Memory B cell (primary cell): ENCODE data around the gene ADORA1.

ENCODE experiments used
- ATAC-seq: fragments of 150-1000 bp; cut with Tn5 transposase; 2 replicates; pipeline ENCODE4 v1.10.0; 2021; ENCODE audit warnings: low read depth, mild to moderate bottlenecking, moderate library complexity
- DNase-seq, 2 donors: peaks; one replicate each; pipeline ENCODE4 v3.0.0; 2022; ENCODE audit warnings: low spot score in 2 of 2
- H3K27ac Mint-ChIP-seq: one replicate; pipeline ENCODE4 v1.8.0; 2022; ENCODE audit warnings: mild to moderate bottlenecking, moderate library complexity, mixed read lengths
- H3K27me3 Mint-ChIP-seq: one replicate; pipeline ENCODE4 v1.8.0; 2022; ENCODE audit warnings: mixed read lengths
- H3K36me3 Mint-ChIP-seq: one replicate; pipeline ENCODE4 v1.8.0; 2022; ENCODE audit warnings: mild to moderate bottlenecking, mixed read lengths
- H3K4me1 Mint-ChIP-seq: one replicate; pipeline ENCODE4 v1.8.0; 2022; ENCODE audit warnings: mixed read lengths
- H3K4me3 Mint-ChIP-seq: one replicate; pipeline ENCODE4 v1.8.0; 2022; ENCODE audit warnings: mild to moderate bottlenecking, moderate library complexity, mixed read lengths
- H3K9me3 Mint-ChIP-seq: one replicate; pipeline ENCODE4 v1.8.0; 2022; ENCODE audit warnings: mixed read lengths

Gene ADORA1

DNA sequence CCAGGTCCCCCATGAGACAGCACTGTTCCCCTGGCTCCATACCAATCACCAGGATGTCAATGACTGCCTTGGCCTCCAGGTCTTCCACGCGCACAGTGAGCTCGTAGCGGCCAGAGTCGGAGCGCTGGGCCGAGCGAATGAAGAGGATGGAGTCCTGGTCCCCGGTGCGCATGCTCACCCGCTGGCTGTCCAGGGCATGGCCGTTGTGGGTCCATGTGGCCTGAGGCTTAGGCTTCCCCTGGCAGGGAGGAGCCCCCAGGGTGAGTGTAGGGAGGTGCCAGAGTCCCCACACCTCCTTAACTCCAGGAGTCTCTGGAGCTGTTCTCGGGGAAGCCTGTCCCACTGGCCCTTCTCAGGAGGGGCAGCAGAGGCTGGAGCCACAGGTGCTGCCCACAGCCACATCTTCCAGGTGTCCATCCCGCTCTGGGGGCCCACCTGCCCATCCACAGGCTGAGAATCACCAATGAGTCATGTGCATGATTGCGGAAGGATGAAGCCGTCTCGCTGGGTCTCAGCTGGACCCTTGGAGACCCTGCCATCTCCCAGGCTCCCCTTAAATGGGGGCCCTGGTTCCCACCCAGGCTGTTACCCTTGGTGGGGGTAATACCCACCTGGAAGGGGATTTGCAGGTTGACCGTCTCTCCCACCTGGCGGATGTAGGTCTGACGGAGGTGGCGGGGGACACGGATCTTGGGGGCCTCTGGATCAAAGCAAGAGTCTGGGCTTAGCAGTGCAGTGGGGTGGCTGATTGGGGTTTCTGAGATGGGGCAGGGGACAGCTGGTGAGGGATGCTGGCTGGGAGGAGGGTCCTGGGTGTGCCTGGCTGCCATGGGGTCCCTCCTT lies 44.0 kb downstream of the ADORA1 start:
- Mint-ChIP-seq H3K4me3 (no peak overlapping the region), H3K27ac (no peak overlapping the region), H3K36me3 (no peaks in the 10 kb centered on the region), H3K27me3 (peaks cover 8% of the 10 kb centered on the region), H3K4me1 (peaks cover 6% of the 10 kb centered on the region), H3K9me3 (no peaks in the 10 kb centered on the region)
- ATAC-seq (no peak), DNase-seq (no peak)

- Mint-ChIP-seq H3K27ac (no peak overlapping the region), H3K9me3 (no peaks in the 10 kb centered on the region), H3K36me3 (no peaks in the 10 kb centered on the region), H3K4me1 (peaks cover 2% of the 10 kb centered on the region), H3K27me3 (peaks cover 9% of the 10 kb centered on the region), H3K4me3 (no peak overlapping the region)
- peak; percentile 52 for ATAC-seq
- peak; percentile 38 to 44 for DNase-seq
Observed at GRCh38 chr1:203172184-203173010, 44.9 kb downstream of the ADORA1 start.

DNA sequence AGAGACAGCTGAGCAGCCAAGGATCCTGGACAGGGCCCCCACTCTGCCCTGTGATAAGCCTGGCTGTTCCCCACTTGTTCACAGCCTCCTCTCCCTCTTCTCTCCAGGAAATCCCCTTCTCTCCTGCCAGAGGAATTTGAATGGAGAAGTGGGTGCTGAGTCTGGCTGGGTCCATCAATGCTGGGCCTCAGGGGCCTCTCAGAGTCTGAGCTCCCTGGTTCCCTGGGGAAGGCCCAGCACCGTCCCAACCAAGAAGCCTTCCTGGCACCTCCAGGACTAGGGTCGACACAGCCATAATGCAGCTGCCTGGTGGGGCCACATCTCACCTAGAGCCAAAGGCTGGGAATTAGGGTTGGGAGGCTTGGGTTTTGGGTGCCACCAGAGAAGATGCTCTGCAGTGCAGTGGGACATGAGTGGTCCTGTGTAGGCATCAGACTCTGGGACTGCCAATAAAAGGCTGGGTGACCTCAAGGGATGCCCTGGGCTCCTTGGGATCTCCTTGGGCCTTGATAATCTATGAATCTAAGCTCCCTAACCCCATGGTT lies 45.6 kb downstream of the ADORA1 start:
- ATAC-seq (no peak), DNase-seq (no peak)
- H3K4me1 Mint-ChIP-seq, result peaks cover 2% of the 10 kb centered on the region
- no peak overlapping the region for H3K27ac Mint-ChIP-seq
- H3K4me3 Mint-ChIP-seq, result no peak overlapping the region
- peaks cover 12% of the 10 kb centered on the region for H3K27me3 Mint-ChIP-seq
- H3K36me3 Mint-ChIP-seq, result no peaks in the 10 kb centered on the region
- H3K9me3 Mint-ChIP-seq, result no peaks in the 10 kb centered on the region

- H3K9me3 Mint-ChIP-seq, result no peaks in the 10 kb centered on the region
- H3K4me1 Mint-ChIP-seq, result peaks cover 2% of the 10 kb centered on the region
- peak; percentile 37 for ATAC-seq
Observed at GRCh38 chr1:203173566-203173965, 46.0 kb downstream of the ADORA1 start.

GRCh38 chr1:203174324-203174985 lies 46.9 kb downstream of the ADORA1 start:
- no peak overlapping the region for H3K4me3 Mint-ChIP-seq
- no peaks in the 10 kb centered on the region for H3K9me3 Mint-ChIP-seq
- no peak overlapping the region for H3K27ac Mint-ChIP-seq
- no peaks in the 10 kb centered on the region for H3K36me3 Mint-ChIP-seq
- H3K4me1 Mint-ChIP-seq, result peaks cover 2% of the 10 kb centered on the region
- DNase-seq (no peak), ATAC-seq (no peak)
- peaks cover 21% of the 10 kb centered on the region for H3K27me3 Mint-ChIP-seq

More at GRCh38 chr1:203173566-203173965, 46.0 kb downstream of the ADORA1 start:
- H3K4me3 Mint-ChIP-seq, result no peak overlapping the region
- H3K36me3 Mint-ChIP-seq, result no peaks in the 10 kb centered on the region
- H3K27me3 Mint-ChIP-seq, result peaks cover 14% of the 10 kb centered on the region
- no peak for DNase-seq
- H3K27ac Mint-ChIP-seq, result no peak overlapping the region

DNA sequence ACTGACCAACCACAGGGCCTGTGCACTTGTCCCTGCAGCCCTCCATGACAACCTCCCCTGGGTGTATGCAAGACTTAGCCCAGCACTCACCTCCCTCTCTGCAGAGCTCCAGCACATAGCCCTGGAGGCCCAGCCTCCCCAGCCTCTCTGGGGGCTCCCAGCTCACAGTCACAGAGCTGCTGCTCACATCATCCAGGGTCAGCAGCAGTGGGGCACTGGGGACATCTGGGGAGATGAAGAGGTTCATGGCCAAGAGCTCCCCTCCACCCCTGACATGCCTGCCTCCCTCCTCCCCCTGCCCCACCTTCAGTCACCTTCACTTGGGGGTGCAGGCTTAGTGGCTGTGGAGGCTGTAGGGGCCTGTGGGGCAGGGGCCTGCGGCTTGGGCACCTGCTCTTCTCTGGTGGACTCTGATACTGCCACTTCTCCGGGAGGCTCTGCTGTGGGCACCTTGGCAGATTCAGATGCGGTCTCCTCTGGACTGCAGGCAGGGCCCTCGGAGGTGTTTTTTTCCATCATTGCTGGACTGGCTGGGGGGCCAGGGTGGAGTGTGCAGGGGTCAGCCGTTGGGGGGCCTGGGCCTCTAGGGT lies 47.8 kb downstream of the ADORA1 start, which contains the start of gene MYBPH:
Gene MYBPH (minus strand): TSS at position 590 of the 590 bp plus-strand sequence. CDS start 71 bp downstream, at position 519.
- no peak for ATAC-seq
- H3K27me3 Mint-ChIP-seq, result peaks cover 22% of the 10 kb centered on the region
- no peak within 1 kb of the TSS for H3K4me3 Mint-ChIP-seq
- no peaks in the 10 kb centered on the region for H3K36me3 Mint-ChIP-seq
- no peak for DNase-seq
- H3K27ac Mint-ChIP-seq, result no peak within 1 kb of the TSS
- no peaks in the 10 kb centered on the region for H3K9me3 Mint-ChIP-seq
- peaks cover 2% of the 10 kb centered on the region for H3K4me1 Mint-ChIP-seq

DNA sequence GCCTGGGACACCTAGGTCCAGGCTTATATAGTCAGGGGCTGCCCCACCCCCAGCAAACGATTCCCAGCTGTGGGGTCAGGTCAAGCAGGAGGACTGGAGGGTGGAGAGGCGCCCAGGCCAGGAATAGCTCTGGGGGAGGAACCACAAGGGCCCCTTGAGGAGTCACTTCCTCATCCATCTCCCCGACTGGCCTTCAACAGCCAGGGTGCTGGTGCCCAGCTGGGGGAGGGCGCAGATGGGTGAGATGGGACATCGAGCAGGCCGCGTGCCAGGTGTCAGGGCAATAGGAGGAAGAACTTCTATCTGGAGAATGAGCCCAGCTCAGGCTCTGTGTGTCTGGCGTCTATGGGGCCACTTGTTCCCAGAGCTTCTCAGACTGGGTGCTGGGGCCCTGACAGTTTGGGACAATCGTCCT lies 48.3 kb downstream of the ADORA1 start:
- ATAC-seq, result no peak

GRCh38 chr1:203176273-203177035 lies 48.9 kb downstream of the ADORA1 start:
- no peaks in the 10 kb centered on the region for H3K9me3 Mint-ChIP-seq
- H3K4me3 Mint-ChIP-seq, result no peak overlapping the region
- no peak for DNase-seq
- no peak overlapping the region for H3K27ac Mint-ChIP-seq
- H3K27me3 Mint-ChIP-seq, result peaks cover 25% of the 10 kb centered on the region
- H3K36me3 Mint-ChIP-seq, result no peaks in the 10 kb centered on the region
- ATAC-seq, result no peak
- peaks cover 6% of the 10 kb centered on the region for H3K4me1 Mint-ChIP-seq

More for the DNA sequence above, 48.3 kb downstream of the ADORA1 start:
- DNase-seq, result no peak
- H3K36me3 Mint-ChIP-seq, result no peaks in the 10 kb centered on the region
- H3K9me3 Mint-ChIP-seq, result no peaks in the 10 kb centered on the region
- H3K4me1 Mint-ChIP-seq, result peaks cover 3% of the 10 kb centered on the region
- H3K27me3 Mint-ChIP-seq, result peaks cover 24% of the 10 kb centered on the region
- H3K27ac Mint-ChIP-seq, result no peak overlapping the region
- H3K4me3 Mint-ChIP-seq, result no peak overlapping the region

DNA sequence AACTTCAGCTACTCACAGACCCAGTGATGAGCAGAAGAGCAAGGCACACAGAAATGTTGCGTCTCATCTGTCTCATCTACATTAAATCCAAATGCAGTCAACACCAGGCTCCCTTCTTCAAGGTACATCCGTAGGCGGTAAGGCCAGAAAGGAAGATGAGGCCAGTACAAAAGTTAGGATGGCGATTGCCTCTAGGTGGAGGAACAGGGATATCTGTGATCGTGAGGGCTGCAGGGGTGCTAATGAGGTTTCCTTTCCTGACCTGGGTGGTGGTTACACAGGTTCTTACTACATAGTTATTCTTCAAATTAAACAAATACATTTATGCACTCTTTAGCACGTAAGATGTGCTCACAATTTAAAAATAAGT lies 49.5 kb downstream of the ADORA1 start:
- no peaks in the 10 kb centered on the region for H3K9me3 Mint-ChIP-seq
- H3K36me3 Mint-ChIP-seq, result no peaks in the 10 kb centered on the region
- H3K27me3 Mint-ChIP-seq, result peaks cover 25% of the 10 kb centered on the region

GRCh38 chr1:203177470-203178039 lies 50.0 kb downstream of the ADORA1 start:
- Mint-ChIP-seq H3K27me3 (peaks cover 26% of the 10 kb centered on the region), H3K9me3 (no peaks in the 10 kb centered on the region), H3K4me3 (no peak overlapping the region), H3K27ac (no peak overlapping the region), H3K4me1 (peaks cover 6% of the 10 kb centered on the region), H3K36me3 (no peaks in the 10 kb centered on the region)
- no peak for DNase-seq
- ATAC-seq, result no peak

More for the DNA sequence above, 49.5 kb downstream of the ADORA1 start:
- Mint-ChIP-seq H3K4me1 (peaks cover 6% of the 10 kb centered on the region), H3K4me3 (no peak overlapping the region), H3K27ac (no peak overlapping the region)
- DNase-seq (no peak), ATAC-seq (no peak)

DNA sequence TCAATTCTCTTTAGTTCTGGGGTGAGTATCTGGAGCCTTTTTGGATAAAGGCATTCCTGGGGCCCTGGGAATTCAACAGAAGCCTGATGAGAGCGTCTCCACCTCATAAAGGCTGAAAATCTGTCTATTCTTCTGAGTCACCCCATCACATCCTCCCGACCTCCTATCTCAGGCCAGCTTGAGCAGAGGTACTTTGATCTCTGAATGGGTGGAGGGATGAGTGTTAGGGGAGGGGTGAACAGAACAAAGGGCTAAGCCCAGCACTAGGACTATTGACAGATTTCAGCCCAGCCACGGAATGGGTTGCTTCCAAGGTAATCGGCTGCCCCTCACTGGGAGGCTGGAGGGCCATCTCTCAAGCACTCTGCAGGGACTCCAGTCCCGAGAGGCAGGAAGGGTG lies 50.6 kb downstream of the ADORA1 start:
- H3K27ac Mint-ChIP-seq, result no peak overlapping the region
- peaks cover 26% of the 10 kb centered on the region for H3K27me3 Mint-ChIP-seq
- no peaks in the 10 kb centered on the region for H3K9me3 Mint-ChIP-seq
- H3K4me3 Mint-ChIP-seq, result no peak overlapping the region
- ATAC-seq (no peak), DNase-seq (no peak)
- peaks cover 6% of the 10 kb centered on the region for H3K4me1 Mint-ChIP-seq
- H3K36me3 Mint-ChIP-seq, result no peaks in the 10 kb centered on the region

GRCh38 chr1:203178821-203179666 lies 51.5 kb downstream of the ADORA1 start:
- no peaks in the 10 kb centered on the region for H3K36me3 Mint-ChIP-seq
- ATAC-seq (no peak), DNase-seq (no peak)
- peaks cover 24% of the 10 kb centered on the region for H3K27me3 Mint-ChIP-seq
- no peak overlapping the region for H3K27ac Mint-ChIP-seq
- H3K4me1 Mint-ChIP-seq, result peaks cover 4% of the 10 kb centered on the region
- no peaks in the 10 kb centered on the region for H3K9me3 Mint-ChIP-seq
- H3K4me3 Mint-ChIP-seq, result no peak overlapping the region
